Endothelial cell of umbilical vein (primary cell): ENCODE data around the gene MRPL42.

Experiments
- EZH2 ChIP-seq: IDR thresholded peaks from 2 replicates; pipeline ENCODE4 v1.6.1; 2012; ENCODE audit warnings: borderline replicate concordance, low read depth, mild to moderate bottlenecking, moderate library complexity, low read length, inconsistent platforms; ENCODE audit not compliant: severe bottlenecking
- POLR2A ChIP-seq: IDR thresholded peaks from 2 replicates; pipeline ENCODE4 v1.6.1; 2012; ENCODE audit warnings: low read depth, mild to moderate bottlenecking, control low read depth, low read length
- POLR2AphosphoS5 ChIP-seq: IDR thresholded peaks from 2 replicates; pipeline ENCODE4 v1.6.1; 2012; ENCODE audit warnings: low read depth, mild to moderate bottlenecking, control low read depth, low read length, moderate library complexity; ENCODE audit not compliant: insufficient read depth
- TF ChIP-seq, protein P1 (sequence below), 2 donors: IDR thresholded peaks; 1 replicate in 1 of 2; 2 replicates in 1 of 2; pipeline ENCODE4 v1.5.1; 2011; ENCODE audit warnings: low read length in 2 of 2, mild to moderate bottlenecking in 2 of 2, moderate library complexity in 2 of 2, control low read depth in 1 of 2, inconsistent platforms in 1 of 2, low read depth in 1 of 2; ENCODE audit not compliant: insufficient read depth in 1 of 2; ENCODE audit errors: extremely low read depth in 1 of 2
- TF ChIP-seq, protein P2 (sequence below): IDR thresholded peaks from 2 replicates; pipeline ENCODE4 v1.6.1; 2011; ENCODE audit not compliant: insufficient read depth, insufficient read length

DNA sequence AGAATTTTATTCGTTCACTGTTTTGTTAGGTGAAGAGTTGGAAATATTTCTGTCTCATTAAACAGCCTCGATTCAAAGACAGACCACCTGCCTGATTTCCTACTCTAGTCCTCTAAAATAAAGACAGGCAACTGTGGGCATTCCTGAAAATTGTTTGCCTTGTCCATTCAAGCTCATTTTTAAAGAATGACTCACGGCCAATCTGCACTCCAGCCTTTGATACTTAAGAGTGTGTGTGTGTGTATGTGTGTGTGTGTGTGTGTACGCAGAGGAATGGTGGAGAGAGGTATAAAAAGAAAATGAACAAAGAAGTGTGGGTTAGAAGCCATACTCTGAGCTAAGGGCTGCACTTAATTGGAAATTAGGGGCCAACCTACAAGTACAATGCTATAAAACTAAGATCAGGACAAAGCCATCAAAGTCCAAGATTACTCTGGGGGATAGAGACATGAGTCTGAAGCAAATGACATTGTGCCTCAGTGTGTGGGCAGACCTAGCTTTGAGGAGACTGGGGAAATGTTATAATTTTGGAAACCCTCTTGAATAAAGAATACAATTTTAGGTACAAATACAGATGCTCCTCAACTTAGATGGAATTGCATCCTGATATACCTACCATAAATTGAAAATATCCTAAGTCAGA lies 59.6 kb downstream of the MRPL42 start:
- no peak for TF ChIP-seq POLR2A
- TF ChIP-seq, protein P1, sequence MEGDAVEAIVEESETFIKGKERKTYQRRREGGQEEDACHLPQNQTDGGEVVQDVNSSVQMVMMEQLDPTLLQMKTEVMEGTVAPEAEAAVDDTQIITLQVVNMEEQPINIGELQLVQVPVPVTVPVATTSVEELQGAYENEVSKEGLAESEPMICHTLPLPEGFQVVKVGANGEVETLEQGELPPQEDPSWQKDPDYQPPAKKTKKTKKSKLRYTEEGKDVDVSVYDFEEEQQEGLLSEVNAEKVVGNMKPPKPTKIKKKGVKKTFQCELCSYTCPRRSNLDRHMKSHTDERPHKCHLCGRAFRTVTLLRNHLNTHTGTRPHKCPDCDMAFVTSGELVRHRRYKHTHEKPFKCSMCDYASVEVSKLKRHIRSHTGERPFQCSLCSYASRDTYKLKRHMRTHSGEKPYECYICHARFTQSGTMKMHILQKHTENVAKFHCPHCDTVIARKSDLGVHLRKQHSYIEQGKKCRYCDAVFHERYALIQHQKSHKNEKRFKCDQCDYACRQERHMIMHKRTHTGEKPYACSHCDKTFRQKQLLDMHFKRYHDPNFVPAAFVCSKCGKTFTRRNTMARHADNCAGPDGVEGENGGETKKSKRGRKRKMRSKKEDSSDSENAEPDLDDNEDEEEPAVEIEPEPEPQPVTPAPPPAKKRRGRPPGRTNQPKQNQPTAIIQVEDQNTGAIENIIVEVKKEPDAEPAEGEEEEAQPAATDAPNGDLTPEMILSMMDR (IDR thresholded peaks at IDR 0.05; ENCODE audit: extremely low read depth in 1 of 2, insufficient read depth in 1 of 2, low read depth in 1 of 2, low read length in 2 of 2) = no peak
- TF ChIP-seq EZH2 = no peak
- no peak for TF ChIP-seq POLR2AphosphoS5
- TF ChIP-seq, protein P2, sequence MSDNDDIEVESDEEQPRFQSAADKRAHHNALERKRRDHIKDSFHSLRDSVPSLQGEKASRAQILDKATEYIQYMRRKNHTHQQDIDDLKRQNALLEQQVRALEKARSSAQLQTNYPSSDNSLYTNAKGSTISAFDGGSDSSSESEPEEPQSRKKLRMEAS = no peak
